MM.1S (cell line): ENCODE results near the gene TNS2.

Experiments used
- DNase-seq: peaks from one replicate; pipeline ENCODE4 v3.0.0-alpha.2; 2015
- H2AFZ ChIP-seq: fragments of 300-600 bp; sonication (generic); 2 replicates; pipeline ENCODE4 v1.6.0; 2016; ENCODE audit warnings: antibody characterized with exemption, low read length
- H3F3A ChIP-seq: fragments of 300-600 bp; sonication (generic); 2 replicates; pipeline ENCODE4 v1.6.1; 2016; ENCODE audit warnings: mild to moderate bottlenecking, antibody characterized with exemption, low read length, moderate library complexity, mixed read lengths; ENCODE audit not compliant: insufficient read depth
- H3K27ac ChIP-seq: fragments of 300-600 bp; sonication (generic); 2 replicates; pipeline ENCODE4 v1.5.1; 2016; ENCODE audit warnings: mild to moderate bottlenecking, low read length
- H3K27me3 ChIP-seq: fragments of 300-600 bp; sonication (generic); replicated peaks from 2 replicates; pipeline ENCODE4 v1.6.0; 2016; ENCODE audit warnings: low read length; ENCODE audit not compliant: insufficient read depth
- H3K36me3 ChIP-seq: fragments of 300-600 bp; sonication (generic); replicated peaks from 2 replicates; pipeline ENCODE4 v1.6.1; 2016; ENCODE audit warnings: mild to moderate bottlenecking, low read length, mixed read lengths; ENCODE audit not compliant: insufficient read depth
- H3K4me1 ChIP-seq: fragments of 300-600 bp; sonication (generic); 2 replicates; pipeline ENCODE4 v1.6.1; 2016; ENCODE audit warnings: low read length, mixed read lengths
- H3K4me2 ChIP-seq: fragments of 300-600 bp; sonication (generic); 2 replicates; pipeline ENCODE4 v1.6.0; 2016; ENCODE audit warnings: low read depth, low read length
- H3K4me3 ChIP-seq: fragments of 300-600 bp; sonication (generic); 2 replicates; pipeline ENCODE4 v1.5.1; 2016; ENCODE audit warnings: low read length, mixed read lengths
- H3K79me2 ChIP-seq: fragments of 300-600 bp; sonication (generic); 2 replicates; pipeline ENCODE4 v1.6.1; 2016; ENCODE audit warnings: mixed run types, low read length, mixed read lengths
- H3K9ac ChIP-seq: fragments of 300-600 bp; sonication (generic); 2 replicates; pipeline ENCODE4 v1.6.1; 2016; ENCODE audit warnings: low read length, mixed read lengths
- H3K9me2 ChIP-seq: fragments of 300-600 bp; sonication (generic); replicated peaks from 2 replicates; pipeline ENCODE4 v1.6.1; 2016; ENCODE audit warnings: mild to moderate bottlenecking, low read length, mixed read lengths; ENCODE audit not compliant: insufficient read depth
- H3K9me3 ChIP-seq: fragments of 300-600 bp; sonication (generic); replicated peaks from 2 replicates; pipeline ENCODE4 v1.6.1; 2016; ENCODE audit warnings: mild to moderate bottlenecking, low read length, mixed read lengths; ENCODE audit not compliant: insufficient read depth
- H4K20me1 ChIP-seq: fragments of 300-600 bp; sonication (generic); 2 replicates; pipeline ENCODE4 v1.6.1; 2016; ENCODE audit warnings: mild to moderate bottlenecking, low read length, moderate library complexity, mixed read lengths; ENCODE audit not compliant: insufficient read depth
- EZH2 ChIP-seq: fragments of 300-600 bp; sonication (generic); optimal IDR thresholded peaks from 2 replicates; pipeline ENCODE3; 2017; ENCODE audit warnings: low read depth, mild to moderate bottlenecking, antibody characterized with exemption, low read length, mixed read lengths
- EZH2phosphoT487 ChIP-seq: fragments of 300-600 bp; sonication (generic); IDR thresholded peaks from 2 replicates; pipeline ENCODE4 v1.6.1; 2018; ENCODE audit warnings: antibody characterized with exemption, low read length
- TF ChIP-seq, protein P1 (sequence below): fragments of 300-600 bp; sonication (generic); IDR thresholded peaks from 2 replicates; pipeline ENCODE4 v1.5.1; 2016; ENCODE audit warnings: antibody characterized with exemption, low read length, mixed read lengths

TNS2 gene

DNA sequence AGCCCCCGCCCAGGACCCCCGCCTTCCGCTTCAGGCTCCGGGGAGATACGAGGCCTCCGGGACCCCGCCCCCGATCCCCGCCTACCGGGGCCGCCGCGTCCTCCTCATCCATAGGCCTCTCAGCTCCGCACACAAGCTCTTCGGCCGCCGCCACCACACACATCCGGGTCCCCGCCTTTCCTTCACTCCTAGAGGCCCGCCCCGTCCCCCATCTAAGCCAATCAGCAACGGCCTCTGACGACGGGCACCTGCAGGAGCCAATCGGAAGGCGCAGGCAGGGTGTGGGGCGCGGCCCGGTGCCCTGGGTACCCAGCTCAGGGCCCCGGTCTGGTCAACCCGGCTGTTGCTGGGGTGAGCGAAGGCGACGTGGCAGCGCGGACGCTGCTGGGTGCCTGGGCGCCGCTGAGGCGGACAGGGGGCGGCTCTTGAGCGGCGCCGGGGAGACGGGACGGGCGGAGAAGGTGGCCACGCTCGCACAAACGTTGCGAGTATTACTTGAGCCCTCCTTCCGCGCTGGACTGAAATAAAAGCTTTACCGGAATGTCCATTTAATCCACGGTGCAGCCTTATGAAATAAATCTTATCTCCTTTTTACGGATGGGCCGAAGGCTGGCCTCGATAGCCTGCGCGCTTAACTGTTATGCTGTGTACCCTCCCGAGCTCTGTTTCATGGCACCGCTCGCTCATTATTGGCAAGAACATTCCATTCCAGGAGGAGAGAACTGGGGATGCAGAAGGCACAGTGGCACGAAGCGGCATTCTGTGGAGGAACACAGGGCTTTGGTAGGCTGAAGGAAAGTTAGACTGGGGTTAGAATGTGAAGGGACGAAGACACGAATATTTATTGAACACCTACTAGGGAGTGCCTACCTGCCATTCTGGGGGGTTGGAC lies 29.6 kb downstream of the TNS2 start, which contains the start of gene SPRYD3:
TSS of gene SPRYD3 (minus strand) at position 165 of the 892 bp plus-strand sequence. CDS start at position 108, 57 bp downstream.
- Histone ChIP-seq H3K4me2 (peak within 1 kb of the TSS; percentile 97), H3K36me3 (peaks cover 4% of the 10 kb centered on the region; the same call in 1 of the 2 replicates), H3K79me2 (peaks cover 32% of the 10 kb centered on the region), H3K4me1 (peaks cover 10% of the 10 kb centered on the region; the same call in 1 of the 2 replicates), H4K20me1 (no peaks in the 10 kb centered on the region), H3K4me3 (peak within 1 kb of the TSS; percentile 91), H2AFZ (peak within 1 kb of the TSS; percentile 99), H3K27me3 (no peaks in the 10 kb centered on the region), H3K27ac (peak within 1 kb of the TSS; percentile 68; the same call in 1 of the 2 replicates), H3K9ac (peak within 1 kb of the TSS; percentile 87), H3K9me3 (no peaks in the 10 kb centered on the region), H3K9me2 (no peaks in the 10 kb centered on the region), H3F3A (peaks cover 10% of the 10 kb centered on the region; the same call in 1 of the 2 replicates)
- peak; percentile 95 for DNase-seq
- TF ChIP-seq EZH2, result no peak
- TF ChIP-seq, protein P1, sequence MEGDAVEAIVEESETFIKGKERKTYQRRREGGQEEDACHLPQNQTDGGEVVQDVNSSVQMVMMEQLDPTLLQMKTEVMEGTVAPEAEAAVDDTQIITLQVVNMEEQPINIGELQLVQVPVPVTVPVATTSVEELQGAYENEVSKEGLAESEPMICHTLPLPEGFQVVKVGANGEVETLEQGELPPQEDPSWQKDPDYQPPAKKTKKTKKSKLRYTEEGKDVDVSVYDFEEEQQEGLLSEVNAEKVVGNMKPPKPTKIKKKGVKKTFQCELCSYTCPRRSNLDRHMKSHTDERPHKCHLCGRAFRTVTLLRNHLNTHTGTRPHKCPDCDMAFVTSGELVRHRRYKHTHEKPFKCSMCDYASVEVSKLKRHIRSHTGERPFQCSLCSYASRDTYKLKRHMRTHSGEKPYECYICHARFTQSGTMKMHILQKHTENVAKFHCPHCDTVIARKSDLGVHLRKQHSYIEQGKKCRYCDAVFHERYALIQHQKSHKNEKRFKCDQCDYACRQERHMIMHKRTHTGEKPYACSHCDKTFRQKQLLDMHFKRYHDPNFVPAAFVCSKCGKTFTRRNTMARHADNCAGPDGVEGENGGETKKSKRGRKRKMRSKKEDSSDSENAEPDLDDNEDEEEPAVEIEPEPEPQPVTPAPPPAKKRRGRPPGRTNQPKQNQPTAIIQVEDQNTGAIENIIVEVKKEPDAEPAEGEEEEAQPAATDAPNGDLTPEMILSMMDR, result no peak
- no peak for TF ChIP-seq EZH2phosphoT487

DNA sequence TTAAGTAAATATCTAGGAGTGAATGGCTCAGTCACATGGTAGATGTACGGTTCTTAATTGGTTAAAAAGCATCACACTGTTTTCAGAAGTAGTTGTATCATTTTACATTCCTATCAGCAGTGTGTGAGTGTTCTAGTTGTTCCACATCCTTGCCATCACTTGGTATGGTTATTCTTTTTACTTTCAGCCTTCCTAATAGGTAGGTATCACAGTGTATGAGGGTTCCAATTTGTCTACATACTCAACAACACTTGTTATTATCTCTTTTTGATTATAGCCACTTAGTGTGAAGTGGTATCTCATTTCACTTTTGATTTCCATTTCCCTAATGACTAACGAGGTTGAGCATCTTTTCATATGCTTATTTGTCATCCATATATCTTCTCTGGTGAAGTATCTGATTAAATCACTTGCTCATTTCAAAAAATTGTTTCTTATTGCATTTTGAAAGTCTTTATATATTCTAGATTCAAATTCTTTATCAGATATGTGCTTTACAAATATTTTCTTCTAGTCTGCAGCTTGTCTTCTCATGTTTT lies 32.8 kb downstream of the TNS2 start:
- Histone ChIP-seq H3K4me2 (no peak overlapping the region), H3K79me2 (peaks cover 13% of the 10 kb centered on the region), H4K20me1 (no peaks in the 10 kb centered on the region), H3K4me1 (peaks cover 7% of the 10 kb centered on the region; the same call in 1 of the 2 replicates), H2AFZ (no peak overlapping the region), H3K9me3 (no peaks in the 10 kb centered on the region), H3K27ac (no peak overlapping the region), H3F3A (peaks cover 10% of the 10 kb centered on the region; the same call in 1 of the 2 replicates), H3K36me3 (no peaks in the 10 kb centered on the region), H3K27me3 (no peaks in the 10 kb centered on the region), H3K9me2 (no peaks in the 10 kb centered on the region), H3K9ac (no peak overlapping the region), H3K4me3 (no peak overlapping the region)
- TF ChIP-seq, protein P1, result no peak
- no peak for TF ChIP-seq EZH2
- TF ChIP-seq EZH2phosphoT487, result no peak
- no peak for DNase-seq

DNA sequence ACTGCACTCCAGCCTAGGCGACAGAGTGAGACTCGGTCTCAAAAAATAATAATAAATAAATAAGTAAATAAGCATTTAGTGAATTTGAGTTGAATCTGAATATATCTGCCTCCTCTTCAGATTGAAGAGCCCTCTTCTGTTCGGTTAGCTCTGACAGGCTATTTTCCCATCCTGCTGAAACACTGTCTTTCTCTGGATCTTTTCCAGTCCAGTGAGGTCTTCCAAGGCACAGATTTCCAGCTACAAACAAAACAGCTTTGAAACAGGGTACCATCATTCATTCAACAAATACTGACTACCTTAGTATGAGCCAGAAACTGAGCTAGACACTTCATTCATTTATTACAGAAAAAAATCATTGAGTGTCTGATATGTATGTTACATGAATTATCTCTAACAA lies 36.5 kb downstream of the TNS2 start:
- Histone ChIP-seq H3F3A (no peaks in the 10 kb centered on the region), H3K9me3 (no peaks in the 10 kb centered on the region)

More for the DNA sequence above, 36.5 kb downstream of the TNS2 start:
- Histone ChIP-seq H3K27me3 (no peaks in the 10 kb centered on the region), H3K79me2 (no peaks in the 10 kb centered on the region), H3K9ac (no peak overlapping the region), H3K4me3 (no peak overlapping the region), H4K20me1 (no peaks in the 10 kb centered on the region), H3K27ac (no peak overlapping the region), H3K4me1 (no peaks in the 10 kb centered on the region), H3K9me2 (no peaks in the 10 kb centered on the region), H2AFZ (no peak overlapping the region), H3K36me3 (no peaks in the 10 kb centered on the region), H3K4me2 (no peak overlapping the region)
- DNase-seq, result no peak
- TF ChIP-seq, protein P1, result no peak
- TF ChIP-seq EZH2phosphoT487, result no peak
- TF ChIP-seq EZH2, result no peak
